Measurements from ENCODE around the gene MAGEA9. TPM values are rescaled to one million over a fixed set of nuclear protein-coding genes. Genes with fewer than 3 reads are reported as not detected.
"Not testable (repeated sequence)": the region's sequence is repeated elsewhere in the genome, so short reads cannot be mapped to it uniquely, and the experiment has no call there.

Gene MAGEA9
- total RNA-seq, 2 experiments from 2014 or later: not detected

DNA sequence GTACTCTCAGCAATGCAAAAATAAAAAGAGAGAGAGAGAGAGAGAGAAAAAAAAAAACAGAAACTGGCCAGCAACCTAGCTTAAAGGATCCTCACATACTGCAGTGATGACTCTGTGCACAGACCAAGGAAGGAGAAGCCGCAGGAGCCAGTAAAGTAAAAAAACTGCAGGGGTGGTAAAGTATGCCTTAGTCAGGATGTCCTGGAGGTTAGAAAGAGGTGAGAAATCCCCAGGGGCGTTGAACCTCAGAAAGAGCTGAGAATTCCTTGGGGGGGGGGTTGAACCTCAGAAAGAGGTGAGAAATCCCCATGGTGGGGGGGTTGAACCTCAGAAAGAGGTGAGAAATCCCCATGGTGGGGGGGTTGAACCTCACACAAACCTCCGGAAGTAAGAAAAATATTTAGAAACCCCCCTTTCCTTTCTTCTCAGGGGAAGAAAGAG is 48.0 kb downstream of the MAGEA9 start:
- Histone ChIP-seq H3K4me1 (ENCODE audit: insufficient read depth, low read length) (peaks cover 20% of the 10 kb centered on the region), H3K9me3 (ENCODE audit: control insufficient read depth in 1 of 2, insufficient read depth in 1 of 2, low read length in 2 of 2) (no peaks in the 10 kb centered on the region), H3K4me3 (ENCODE audit: low read length) (peak overlapping the region; percentile 37), H3K27ac (ENCODE audit: low read depth in 1 of 2, low read length in 2 of 2) (peak overlapping the region in 1 of 2 donors; percentile 52), H3K27me3 (ENCODE audit: control insufficient read depth in 1 of 2, insufficient read depth in 2 of 2, low read length in 2 of 2) (no peaks in the 10 kb centered on the region), H3K36me3 (ENCODE audit: insufficient read depth, low read length) (no peaks in the 10 kb centered on the region)
- Mint-ChIP-seq H3K27ac (peak overlapping the region; percentile 88), H3K27me3 (no peaks in the 10 kb centered on the region), H3K9me3 (no peaks in the 10 kb centered on the region), H3K4me1 (ENCODE audit: low read depth) (peaks cover 18% of the 10 kb centered on the region), H3K36me3 (ENCODE audit: low read depth) (no peaks in the 10 kb centered on the region), H3K4me3 (peak overlapping the region; percentile 88)
- ChIA-PET POLR2A (no interaction called here), CTCF (interaction anchor here (0.7 kb wide), 1 partner anchor 342 kb away, joined by 3 read pairs; no protein-coding TSS in a partner anchor)
- peak in 7 of 14 experiments; percentile 1 to 84 (median 29) for DNase-seq
- intact Hi-C loops (cut with DNase I, micrococcal nuclease): loop anchor here in 1 of 2 experiments (10.0 kb wide), 1 partner anchor 205 kb away; no protein-coding TSS in a partner anchor
- TF ChIP-seq, protein P1, sequence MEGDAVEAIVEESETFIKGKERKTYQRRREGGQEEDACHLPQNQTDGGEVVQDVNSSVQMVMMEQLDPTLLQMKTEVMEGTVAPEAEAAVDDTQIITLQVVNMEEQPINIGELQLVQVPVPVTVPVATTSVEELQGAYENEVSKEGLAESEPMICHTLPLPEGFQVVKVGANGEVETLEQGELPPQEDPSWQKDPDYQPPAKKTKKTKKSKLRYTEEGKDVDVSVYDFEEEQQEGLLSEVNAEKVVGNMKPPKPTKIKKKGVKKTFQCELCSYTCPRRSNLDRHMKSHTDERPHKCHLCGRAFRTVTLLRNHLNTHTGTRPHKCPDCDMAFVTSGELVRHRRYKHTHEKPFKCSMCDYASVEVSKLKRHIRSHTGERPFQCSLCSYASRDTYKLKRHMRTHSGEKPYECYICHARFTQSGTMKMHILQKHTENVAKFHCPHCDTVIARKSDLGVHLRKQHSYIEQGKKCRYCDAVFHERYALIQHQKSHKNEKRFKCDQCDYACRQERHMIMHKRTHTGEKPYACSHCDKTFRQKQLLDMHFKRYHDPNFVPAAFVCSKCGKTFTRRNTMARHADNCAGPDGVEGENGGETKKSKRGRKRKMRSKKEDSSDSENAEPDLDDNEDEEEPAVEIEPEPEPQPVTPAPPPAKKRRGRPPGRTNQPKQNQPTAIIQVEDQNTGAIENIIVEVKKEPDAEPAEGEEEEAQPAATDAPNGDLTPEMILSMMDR (IDR thresholded peaks at IDR 0.05): no peak
- peak; percentile 77 for ATAC-seq (ENCODE audit: poor library complexity)

DNA sequence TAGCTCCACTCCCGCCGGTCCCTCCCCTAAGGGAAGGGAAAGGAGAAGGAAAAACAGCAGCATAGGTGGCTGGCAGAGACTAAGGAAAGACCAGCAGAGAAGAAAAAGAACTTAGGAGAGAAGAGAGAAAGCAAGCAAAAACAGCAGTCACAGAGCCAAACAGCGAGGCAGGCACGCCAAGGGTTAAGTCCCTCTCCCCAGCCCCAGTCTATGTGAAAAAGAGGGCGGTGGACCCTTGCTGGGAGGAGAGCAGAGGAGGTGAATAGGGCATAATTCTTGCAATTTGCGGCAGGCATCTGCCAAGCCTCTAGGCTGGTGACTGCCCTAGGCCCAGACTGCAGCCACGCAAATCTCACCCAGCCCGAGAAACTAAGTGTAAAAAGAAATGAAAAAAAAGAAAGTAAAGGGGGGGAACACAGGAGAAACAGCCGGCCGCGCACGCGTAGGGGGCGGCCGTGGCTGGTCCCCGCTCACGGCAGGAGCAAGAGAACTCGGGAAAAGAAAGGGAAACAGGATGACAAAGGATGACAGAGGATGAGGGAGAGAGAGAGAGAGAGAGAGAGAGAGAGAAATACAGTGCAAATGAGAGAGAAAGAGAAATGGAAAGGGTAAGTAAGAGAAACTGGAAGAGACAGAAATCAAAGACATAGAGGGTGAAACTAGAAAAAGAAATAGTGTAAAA is 48.6 kb downstream of the MAGEA9 start:
- no peaks in the 10 kb centered on the region for H3K36me3 Mint-ChIP-seq (ENCODE audit: low read depth)
- H3K4me1 Mint-ChIP-seq (ENCODE audit: low read depth): peaks cover 18% of the 10 kb centered on the region
- Histone ChIP-seq H3K27me3 (ENCODE audit: control insufficient read depth in 1 of 2, insufficient read depth in 2 of 2, low read length in 2 of 2) (no peaks in the 10 kb centered on the region), H3K36me3 (ENCODE audit: insufficient read depth, low read length) (no peaks in the 10 kb centered on the region), H3K27ac (ENCODE audit: low read depth in 1 of 2, low read length in 2 of 2) (peak overlapping the region; percentile 50 to 52), H3K4me3 (ENCODE audit: low read length) (peak overlapping the region; percentile 37), H3K9me3 (ENCODE audit: control insufficient read depth in 1 of 2, insufficient read depth in 1 of 2, low read length in 2 of 2) (no peaks in the 10 kb centered on the region), H3K4me1 (ENCODE audit: insufficient read depth, low read length) (peaks cover 18% of the 10 kb centered on the region)
- TF ChIP-seq, protein P1 (IDR thresholded peaks at IDR 0.05): no peak
- CTCF ChIA-PET: interaction anchor here (0.7 kb wide), 1 partner anchor 343 kb away, joined by 3 read pairs; no protein-coding TSS in a partner anchor
- ATAC-seq (ENCODE audit: poor library complexity) (peak; percentile 60), DNase-seq (peak in 7 of 14 experiments; percentile 0 to 70 (median 17))
- intact Hi-C loops (cut with DNase I, micrococcal nuclease): no loop called here
- no peaks in the 10 kb centered on the region for H3K9me3 Mint-ChIP-seq
- H3K27me3 Mint-ChIP-seq: no peaks in the 10 kb centered on the region
- POLR2A ChIA-PET: no interaction called here
- H3K27ac Mint-ChIP-seq: peak overlapping the region; percentile 88
- peak overlapping the region; percentile 88 for H3K4me3 Mint-ChIP-seq

DNA sequence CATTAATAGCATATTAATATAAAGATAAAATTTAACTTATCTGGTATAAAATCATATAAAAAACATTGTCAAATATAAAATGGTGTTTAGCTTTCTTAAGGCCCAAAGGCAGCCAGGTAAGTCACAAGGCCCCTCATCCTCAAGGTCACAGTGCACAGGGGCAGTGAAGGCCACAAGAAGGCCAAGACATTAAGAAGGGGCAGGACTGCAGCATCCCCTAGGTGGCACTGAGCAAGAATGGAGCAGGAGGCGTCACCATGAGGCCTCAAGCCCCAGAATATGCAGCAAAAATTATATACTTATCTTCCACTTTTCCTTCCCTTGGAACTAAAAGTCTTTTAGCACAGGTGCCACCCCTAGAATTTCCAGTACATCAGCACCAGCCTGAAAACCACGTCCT is 49.7 kb downstream of the MAGEA9 start:
- H3K27ac Mint-ChIP-seq: no peak overlapping the region
- H3K9me3 Mint-ChIP-seq: no peaks in the 10 kb centered on the region
- TF ChIP-seq, protein P1 (IDR thresholded peaks at IDR 0.05): no peak
- ChIA-PET CTCF (no interaction called here), POLR2A (no interaction called here)
- no peaks in the 10 kb centered on the region for H3K36me3 Mint-ChIP-seq (ENCODE audit: low read depth)
- ATAC-seq (ENCODE audit: poor library complexity): no peak
- H3K4me3 ChIP-seq (ENCODE audit: low read length): no peak overlapping the region
- intact Hi-C loops (cut with DNase I, micrococcal nuclease): no loop called here
- H3K9me3 ChIP-seq (ENCODE audit: control insufficient read depth in 1 of 2, insufficient read depth in 1 of 2, low read length in 2 of 2): no peaks in the 10 kb centered on the region
- no peak overlapping the region for H3K4me3 Mint-ChIP-seq
- H3K4me1 Mint-ChIP-seq (ENCODE audit: low read depth): peaks cover 18% of the 10 kb centered on the region
- H3K36me3 ChIP-seq (ENCODE audit: insufficient read depth, low read length): no peaks in the 10 kb centered on the region
- H3K4me1 ChIP-seq (ENCODE audit: insufficient read depth, low read length): peaks cover 16% of the 10 kb centered on the region
- H3K27me3 ChIP-seq (ENCODE audit: control insufficient read depth in 1 of 2, insufficient read depth in 2 of 2, low read length in 2 of 2): no peaks in the 10 kb centered on the region
- H3K27ac ChIP-seq (ENCODE audit: low read depth in 1 of 2, low read length in 2 of 2): no peak overlapping the region
- DNase-seq: peak in 2 of 14 experiments; percentile 1 to 7
- H3K27me3 Mint-ChIP-seq: no peaks in the 10 kb centered on the region

DNA sequence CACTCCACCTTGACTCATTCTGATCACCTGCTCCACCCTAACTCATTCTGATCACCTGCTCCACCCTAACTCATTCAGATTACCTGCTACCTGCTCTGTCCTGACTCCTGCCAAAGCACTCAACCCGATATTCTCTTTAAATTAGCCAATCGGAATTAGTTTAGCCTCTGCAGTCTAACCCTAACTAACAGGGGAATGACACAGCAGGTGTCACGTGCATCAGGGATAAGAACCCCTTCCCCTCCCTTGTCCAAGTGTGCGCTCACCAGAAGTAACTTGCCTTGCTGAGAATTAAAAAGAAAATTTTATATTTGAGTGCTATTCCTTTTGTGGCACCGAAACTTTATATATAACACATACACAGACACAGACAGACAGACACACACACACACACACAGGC is 55.0 kb downstream of the MAGEA9 start:
- H3K4me3 Mint-ChIP-seq; DNase-seq; H3K4me1 ChIP-seq (ENCODE audit: insufficient read depth, low read length); ATAC-seq (ENCODE audit: poor library complexity); H3K9me3 ChIP-seq (ENCODE audit: control insufficient read depth in 1 of 2, insufficient read depth in 1 of 2, low read length in 2 of 2); H3K27ac Mint-ChIP-seq; H3K4me1 Mint-ChIP-seq (ENCODE audit: low read depth); CTCF ChIA-PET; H3K36me3 Mint-ChIP-seq (ENCODE audit: low read depth); H3K9me3 Mint-ChIP-seq; H3K36me3 ChIP-seq (ENCODE audit: insufficient read depth, low read length); H3K27ac ChIP-seq (ENCODE audit: low read depth in 1 of 2, low read length in 2 of 2); H3K4me3 ChIP-seq (ENCODE audit: low read length); intact Hi-C loops (cut with DNase I, micrococcal nuclease); POLR2A ChIA-PET; H3K27me3 Mint-ChIP-seq; H3K27me3 ChIP-seq (ENCODE audit: control insufficient read depth in 1 of 2, insufficient read depth in 2 of 2, low read length in 2 of 2): not testable (repeated sequence)
